HepG2 (cell line): Measurements from ENCODE around the gene SSNA1. TPM values are rescaled to one million over a fixed set of nuclear protein-coding genes. Genes with fewer than 3 reads are reported as not detected.

Source experiments
- AGO2 ChIP-seq: fragments of 200-400 bp; formaldehyde crosslinking; optimal IDR thresholded peaks from 2 replicates; pipeline ENCODE3; 2017; ENCODE audit warnings: mild to moderate bottlenecking, low read depth, low read length, moderate library complexity
- HNF1B ChIP-seq: sonication (generic); formaldehyde crosslinking; IDR thresholded peaks from 2 replicates; pipeline ENCODE4 v1.5.1; 2020; ENCODE audit warnings: mild to moderate bottlenecking, moderate library complexity, missing genetic modification reagents
- PCBP2 ChIP-seq: fragments of 200-400 bp; formaldehyde crosslinking; optimal IDR thresholded peaks from 2 replicates; pipeline ENCODE3; 2018; ENCODE audit warnings: low read length, low read depth; ENCODE audit not compliant: poor library complexity, severe bottlenecking
- SAP130 ChIP-seq: IDR thresholded peaks from 2 replicates; pipeline ENCODE4 v1.6.1; 2016; ENCODE audit warnings: low read depth
- SNAI1 ChIP-seq: sonication (generic); formaldehyde crosslinking; IDR thresholded peaks from 2 replicates; pipeline ENCODE4 v1.5.0; 2020; ENCODE audit warnings: mild to moderate bottlenecking, missing genetic modification reagents, borderline replicate concordance
- XBP1 ChIP-seq: sonication (generic); formaldehyde crosslinking; IDR thresholded peaks from 2 replicates; pipeline ENCODE4 v1.5.0; 2020; ENCODE audit warnings: missing genetic modification reagents
- ZNF274 ChIP-seq: sonication (generic); formaldehyde crosslinking; IDR thresholded peaks from 2 replicates; pipeline ENCODE4 v1.5.1; 2020; ENCODE audit warnings: mild to moderate bottlenecking, missing genetic modification reagents
- ZNF362 ChIP-seq: sonication (generic); formaldehyde crosslinking; IDR thresholded peaks from 2 replicates; pipeline ENCODE4 v1.4.0; 2020; ENCODE audit warnings: missing genetic modification reagents, mild to moderate bottlenecking, borderline replicate concordance
- ZNF367 ChIP-seq: sonication (generic); formaldehyde crosslinking; IDR thresholded peaks from 2 replicates; pipeline ENCODE4 v1.4.0; 2020; ENCODE audit warnings: missing genetic modification reagents, borderline replicate concordance
- polyA plus RNA-seq, 8 experiments: library from polyadenylated mRNA; depleted of rRNA in 3 of 8; stranded (reverse) in 7 of 8; unstranded in 1 of 8; fragments of >200 nt; fragmentation: Illumina TruSeq in 4 of 8; extraction: Trizol in 4 of 8; gene quantifications; 2 replicates each; pipeline versions ENCODE4 v1.2.1 to v1.2.3, GENCODE V29; 2011 to 2016; ENCODE audit warnings: low read depth in 4 of 8, missing spikeins in 1 of 8, mixed read lengths in 1 of 8; ENCODE audit not compliant: insufficient read depth in 1 of 8
- total RNA-seq, 5 experiments: library from RNA; depleted of rRNA; stranded (reverse); fragments of >200 nt; fragmentation: Illumina TruSeq; extraction: Trizol; gene quantifications; 2 replicates each; pipeline ENCODE4 v1.2.3, GENCODE V29; 2016; ENCODE audit warnings: low read depth in 1 of 5

SSNA1 gene
- total and polyA plus RNA-seq, 2 of the 13 experiments (the other 11 are each of a cell fraction or from before 2014, with no cell fraction given), result 35.9 to 49.4 TPM

- peak; percentile 45; the same call in 1 of the 2 replicates for TF ChIP-seq SNAI1 (CRISPR knock-in tag)
- no peak for TF ChIP-seq PCBP2
- TF ChIP-seq ZNF367, result no peak
- 0 out of 2 replicates have a peak, but pooled peaks have one; percentile 34 for TF ChIP-seq HNF1B (CRISPR knock-in tag)
- TF ChIP-seq XBP1 (CRISPR knock-in tag), result no peak
- TF ChIP-seq SAP130 (CRISPR knock-in tag), result peak; percentile 89
- peak; percentile 80 for TF ChIP-seq AGO2
- TF ChIP-seq ZNF274 (CRISPR knock-in tag), result 0 out of 2 replicates have a peak, but pooled peaks have one; percentile 11
- TF ChIP-seq ZNF362 (CRISPR knock-in tag), result peak; percentile 14; the same call in 1 of the 2 replicates
Observed at GRCh38 chr9:137198051-137198901, 9.8 kb downstream of the SSNA1 start (continued).
